ENCODE measurements around the gene ETHE1. TPM values are rescaled to one million over a fixed set of nuclear protein-coding genes. Genes with fewer than 3 reads are reported as not detected.

Gene ETHE1
- total RNA-seq, 2 donors from 2014 or later = 42.0 to 45.9 TPM

- Histone ChIP-seq H3K27ac (no peak overlapping the region), H3K27me3 (replicated peaks; ENCODE audit: insufficient read depth) (no peaks in the 10 kb centered on the region), H3K36me3 (no peaks in the 10 kb centered on the region), H3K9me3 (no peaks in the 10 kb centered on the region), H3K4me3 (no peak overlapping the region), H3K4me1 (ENCODE audit: control insufficient read depth in 1 of 2, low read depth in 2 of 2) (peaks cover 13 to 14% of the 10 kb centered on the region in 2 donors)
- no peak for TF ChIP-seq CTCF (IDR thresholded peaks at IDR 0.05)
- no peak for DNase-seq (ENCODE audit: low spot score)
- no peak for ATAC-seq (ENCODE audit: insufficient number of reproducible peaks, low FRiP score, low read depth)
Observed at GRCh38 chr19:43572171-43572588, 45.2 kb upstream of the ETHE1 start.

GRCh38 chr19:43570174-43570791 lies 43.3 kb upstream of the ETHE1 start:
- ATAC-seq (ENCODE audit: insufficient number of reproducible peaks, low FRiP score, low read depth) (no peak), DNase-seq (ENCODE audit: low spot score) (no peak)
- Histone ChIP-seq H3K9me3 (no peaks in the 10 kb centered on the region), H3K27me3 (replicated peaks; ENCODE audit: insufficient read depth) (no peaks in the 10 kb centered on the region), H3K36me3 (no peaks in the 10 kb centered on the region), H3K27ac (no peak overlapping the region), H3K4me1 (ENCODE audit: control insufficient read depth in 1 of 2, low read depth in 2 of 2) (peaks cover 10 to 14% of the 10 kb centered on the region in 2 donors), H3K4me3 (no peak overlapping the region)
- TF ChIP-seq CTCF (IDR thresholded peaks at IDR 0.05) = no peak

GRCh38 chr19:43569657-43570056 lies 42.7 kb upstream of the ETHE1 start:
- Histone ChIP-seq H3K27ac (no peak overlapping the region), H3K27me3 (replicated peaks; ENCODE audit: insufficient read depth) (no peaks in the 10 kb centered on the region), H3K36me3 (no peaks in the 10 kb centered on the region), H3K9me3 (no peaks in the 10 kb centered on the region), H3K4me3 (no peak overlapping the region), H3K4me1 (ENCODE audit: control insufficient read depth in 1 of 2, low read depth in 2 of 2) (peaks cover 8 to 10% of the 10 kb centered on the region in 2 donors)
- no peak for DNase-seq (ENCODE audit: low spot score)
- ATAC-seq (ENCODE audit: insufficient number of reproducible peaks, low FRiP score, low read depth) = no peak
- no peak for TF ChIP-seq CTCF (IDR thresholded peaks at IDR 0.05)

GRCh38 chr19:43564800-43565199 lies 37.8 kb upstream of the ETHE1 start:
- no peak for TF ChIP-seq CTCF (IDR thresholded peaks at IDR 0.05)
- H3K27ac ChIP-seq = no peak overlapping the region
- no peaks in the 10 kb centered on the region for H3K27me3 ChIP-seq (replicated peaks; ENCODE audit: insufficient read depth)
- ATAC-seq (ENCODE audit: insufficient number of reproducible peaks, low FRiP score, low read depth) = no peak
- no peak for DNase-seq (ENCODE audit: low spot score)
- H3K36me3 ChIP-seq = peaks cover 6% of the 10 kb centered on the region
- no peaks in the 10 kb centered on the region for H3K9me3 ChIP-seq
- no peak overlapping the region for H3K4me3 ChIP-seq
- peaks cover 6 to 21% of the 10 kb centered on the region in 2 donors for H3K4me1 ChIP-seq (ENCODE audit: control insufficient read depth in 1 of 2, low read depth in 2 of 2)

- H3K36me3 ChIP-seq = peaks cover 9% of the 10 kb centered on the region
- no peak overlapping the region for H3K4me3 ChIP-seq
- H3K9me3 ChIP-seq = no peaks in the 10 kb centered on the region
- no peak for ATAC-seq (ENCODE audit: insufficient number of reproducible peaks, low FRiP score, low read depth)
- peak overlapping the region in 1 of 2 donors; percentile 73 for H3K27ac ChIP-seq
- DNase-seq (ENCODE audit: low spot score) = no peak
- peaks cover 6 to 21% of the 10 kb centered on the region in 2 donors for H3K4me1 ChIP-seq (ENCODE audit: control insufficient read depth in 1 of 2, low read depth in 2 of 2)
- TF ChIP-seq CTCF (IDR thresholded peaks at IDR 0.05) = no peak
- H3K27me3 ChIP-seq (replicated peaks; ENCODE audit: insufficient read depth) = no peaks in the 10 kb centered on the region
Observed at GRCh38 chr19:43563816-43564457, 36.9 kb upstream of the ETHE1 start.
